ENCODE data around the gene CBX1. TPM values are rescaled to one million over a fixed set of nuclear protein-coding genes. Genes with fewer than 3 reads are reported as not detected.

Gene CBX1
- total and polyA plus RNA-seq, 2 of the 4 experiments (the other 2 are of a cell fraction) = 35.0 to 54.9 TPM

- TF ChIP-seq ELK1 (IDR thresholded peaks at IDR 0.05; ENCODE audit: borderline replicate concordance, low read depth, low read length) (no peak), FOS (IDR thresholded peaks at IDR 0.05; ENCODE audit: low read depth, low read length) (peak; percentile 49; the same call in 1 of the 2 replicates), NFE2L2 (IDR thresholded peaks at IDR 0.05; ENCODE audit: low read depth, low read length) (no peak)
Measured at GRCh38 chr17:48107137-48108055, 6.1 kb upstream of the CBX1 start, which contains the start of gene SNX11 (continued).

GRCh38 chr17:48106802-48107136 lies 5.5 kb upstream of the CBX1 start:
- H3K36me3 ChIP-seq (ENCODE audit: control insufficient read depth, insufficient read depth, low read length) = no peaks in the 10 kb centered on the region
- in situ Hi-C loops (cut with MboI; ENCODE audit: low sequenced_read_pairs) (no loop called here), dilution Hi-C loops (cut with HindIII; ENCODE audit: low sequenced_read_pairs, unreplicated experiment) (no loop called here), intact Hi-C loops (cut with micrococcal nuclease) (no loop called here)
- peak overlapping the region; percentile 92 for H3K14ac ChIP-seq (replicated peaks; ENCODE audit: low read depth, low read length)
- H2BK15ac ChIP-seq (ENCODE audit: low read depth, low read length) = no peak overlapping the region; the same call in 2 of the 3 replicates
- peak overlapping the region; percentile 14; the same call in 1 of the 2 replicates for H4K91ac ChIP-seq (ENCODE audit: insufficient read depth, low read depth, low read length)
- H3K18ac ChIP-seq (ENCODE audit: low read depth, low read length) = no peak overlapping the region
- peak overlapping the region; percentile 99 for H2AFZ ChIP-seq (replicated peaks; ENCODE audit: low read length, poor library complexity)
- peak overlapping the region; percentile 72 to 96 for H4K8ac ChIP-seq (ENCODE audit: low read depth in 2 of 2, low read length in 2 of 2)
- H2AK9ac ChIP-seq (replicated peaks; ENCODE audit: low read depth, low read length, poor library complexity) = no peak overlapping the region
- H3K27me3 ChIP-seq (ENCODE audit: control insufficient read depth, insufficient read depth, low read length) = no peaks in the 10 kb centered on the region
- peak overlapping the region; percentile 26; the same call in 1 of the 2 replicates for H3K4ac ChIP-seq (ENCODE audit: low read depth, low read length)
- peak overlapping the region; percentile 13 for H4K5ac ChIP-seq (ENCODE audit: low read depth, low read length)
- peak overlapping the region; percentile 46 for H3K23ac ChIP-seq (ENCODE audit: low read depth, low read length)
- peak overlapping the region; percentile 81 for H3K4me2 ChIP-seq (ENCODE audit: low read depth, low read length)
- peak overlapping the region; percentile 55 for H3K9ac ChIP-seq (ENCODE audit: low read depth, low read length)
- DNase-seq (no peak), ATAC-seq (ENCODE audit: low read depth) (no peak)
- no peaks in the 10 kb centered on the region for H3K4me1 ChIP-seq (ENCODE audit: control insufficient read depth, insufficient read depth, low read length)
- H4K20me1 ChIP-seq (ENCODE audit: insufficient read depth, low read length) = peaks cover 2% of the 10 kb centered on the region
- no peak overlapping the region for H2AK5ac ChIP-seq (ENCODE audit: low read depth, low read length)
- no peaks in the 10 kb centered on the region for H3K9me1 ChIP-seq (ENCODE audit: insufficient read depth, low read length)
- BruUV-seq (replicated peaks) = no TSS peak
- H3K27ac ChIP-seq (ENCODE audit: insufficient read depth, low read length) = peak overlapping the region; percentile 23
- ChIA-PET POLR2A (ENCODE audit: unreplicated experiment) (no interaction called here), CTCF (interaction anchor here (0.6 kb wide), 1 partner anchor 24 kb away, joined by 6 read pairs; no protein-coding TSS in a partner anchor)
- WGBS, 2 experiments (ENCODE audit: extremely low coverage in 2 of 2, insufficient read length in 1 of 2) = 80% methylated on average over 2 of the region's 13 CpGs; no CpG with 5 or more reads in 1 of the 2 experiments
- H3K56ac ChIP-seq (ENCODE audit: extremely low read depth, insufficient read depth, low read length) = peak overlapping the region; percentile 73
- no peaks in the 10 kb centered on the region for H3K9me3 ChIP-seq (ENCODE audit: control insufficient read depth, insufficient read depth, low read length)
- H3K4me3 ChIP-seq (ENCODE audit: insufficient read depth, low read depth, low read length) = peak overlapping the region; percentile 84
- no peak overlapping the region for H2BK5ac ChIP-seq (ENCODE audit: low read depth, low read length, poor library complexity, severe bottlenecking)
- H2BK120ac ChIP-seq (ENCODE audit: low read depth, low read length) = no peak overlapping the region
- H3K79me1 ChIP-seq (ENCODE audit: low read depth in 1 of 2, low read length in 2 of 2) = peaks cover 14 to 34% of the 10 kb centered on the region in 2 experiments
- H2BK20ac ChIP-seq (ENCODE audit: low read depth, low read length) = no peak overlapping the region
- TF ChIP-seq MAFK (IDR thresholded peaks at IDR 0.05; ENCODE audit: low read depth, low read length) (no peak), USF2 (IDR thresholded peaks at IDR 0.05; ENCODE audit: low read depth, low read length) (no peak), RCOR1 (IDR thresholded peaks at IDR 0.05; ENCODE audit: insufficient replicate concordance, low read length) (no peak), CTCF (conservative IDR thresholded peaks at IDR 0.05; ENCODE audit: low read depth, low read length) (no peak), MXI1 (IDR thresholded peaks at IDR 0.05; ENCODE audit: borderline replicate concordance, low read depth, low read length) (no peak), SMC3 (IDR thresholded peaks at IDR 0.05; ENCODE audit: low read depth, low read length) (no peak), RFX5 (IDR thresholded peaks at IDR 0.05; ENCODE audit: low read depth, low read length) (no peak)
